SK-N-SH (cell line): ENCODE data around the gene PCSK6. TPM values are rescaled to one million over a fixed set of nuclear protein-coding genes. Genes with fewer than 3 reads are reported as not detected.

Source experiments
- CTCF ChIA-PET: fragments of 300-600, 350-600 bp; formaldehyde crosslinking; extraction: SDS; loops from one replicate; lab custom pipeline; 2021; lab: Yijun Ruan, JAX
- POLR2A ChIA-PET: fragments of 350-600 bp; sonication (Branson Sonifier 250); formaldehyde crosslinking; extraction: SDS; loops from one replicate; lab custom pipeline; 2020; ENCODE audit warnings: antibody characterized with exemption, inconsistent platforms; lab: Yijun Ruan, JAX
- DNase-seq: peaks from one replicate; pipeline ENCODE4 v3.0.0; 2012
- H2AFZ ChIP-seq: fragments of 200-600 bp; sonication (generic); 2 replicates; pipeline ENCODE4 v1.8.1; 2016; ENCODE audit warnings: antibody characterized with exemption, mild to moderate bottlenecking, low read depth
- H3F3A ChIP-seq: fragments of 200-600 bp; sonication (generic); replicated peaks from 2 replicates; pipeline ENCODE3; 2016; ENCODE audit warnings: antibody characterized with exemption, mild to moderate bottlenecking; ENCODE audit not compliant: insufficient read depth
- H3K27ac ChIP-seq, 2 experiments: fragments of 200-500 bp in 1 of 2; fragments of 200-600 bp in 1 of 2; sonication (Bioruptor generic) in 1 of 2; sonication (generic), shearing (Covaris generic) in 1 of 2; 2 replicates each; pipeline versions ENCODE4 v1.5.1 to v1.6.1; 2014 to 2016; ENCODE audit warnings: low read depth in 2 of 2, inconsistent platforms in 1 of 2, low read length in 1 of 2, mild to moderate bottlenecking in 1 of 2, mixed read lengths in 1 of 2
- H3K27me3 ChIP-seq: fragments of 200-600 bp; sonication (generic), shearing (Covaris generic); 2 replicates; pipeline ENCODE4 v1.6.1; 2016; ENCODE audit warnings: mixed run types; ENCODE audit not compliant: insufficient read depth
- H3K36me3 ChIP-seq, 2 experiments: fragments of 200-500 bp in 1 of 2; fragments of 200-600 bp in 1 of 2; sonication (Bioruptor generic) in 1 of 2; sonication (generic) in 1 of 2; replicated peaks in 1 of 2; 2 replicates each; pipeline versions ENCODE3 to v1.5.1; 2014 to 2016; ENCODE audit warnings: low read length in 1 of 2, mild to moderate bottlenecking in 1 of 2; ENCODE audit not compliant: insufficient read depth in 2 of 2, control insufficient read depth in 1 of 2
- H3K4me1 ChIP-seq, 2 experiments: fragments of 200-500 bp in 1 of 2; fragments of 200-600 bp in 1 of 2; sonication (Bioruptor generic) in 1 of 2; sonication (generic), shearing (Covaris generic) in 1 of 2; 2 replicates each; pipeline versions ENCODE4 v1.5.1 to v1.6.1; 2014 to 2016; ENCODE audit warnings: low read depth in 1 of 2, low read length in 1 of 2, mixed run types in 1 of 2; ENCODE audit not compliant: insufficient read depth in 2 of 2, control insufficient read depth in 1 of 2
- H3K4me2 ChIP-seq: fragments of 200-600 bp; sonication (generic), shearing (Covaris generic); 2 replicates; pipeline ENCODE4 v1.6.1; 2017; ENCODE audit warnings: mixed run types
- H3K4me3 ChIP-seq, 2 experiments: fragments of 200-500 bp in 1 of 2; fragments of 200-600 bp in 1 of 2; sonication (Bioruptor generic) in 1 of 2; sonication (generic), shearing (Covaris generic) in 1 of 2; 2 replicates each; pipeline versions ENCODE4 v1.5.1 to v1.8.1; 2014 to 2016; ENCODE audit warnings: low read depth in 2 of 2, inconsistent platforms in 1 of 2, low read length in 1 of 2, mild to moderate bottlenecking in 1 of 2, mixed read lengths in 1 of 2, moderate library complexity in 1 of 2
- H3K79me2 ChIP-seq: fragments of 200-600 bp; sonication (generic); 2 replicates; pipeline ENCODE4 v1.8.1; 2017; ENCODE audit warnings: mild to moderate bottlenecking; ENCODE audit not compliant: insufficient read depth
- H3K9ac ChIP-seq: fragments of 200-600 bp; sonication (generic); 2 replicates; pipeline ENCODE4 v1.6.1; 2017; ENCODE audit warnings: mixed run types
- H3K9me2 ChIP-seq: fragments of 200-600 bp; sonication (generic); 2 replicates; pipeline ENCODE4 v1.6.1; 2017; ENCODE audit warnings: mixed run types
- H3K9me3 ChIP-seq: fragments of 200-600 bp; sonication (generic); 2 replicates; pipeline ENCODE4 v1.6.1; 2017; ENCODE audit warnings: mixed run types, mild to moderate bottlenecking, moderate library complexity
- H4K20me1 ChIP-seq: fragments of 200-600 bp; sonication (generic); 2 replicates; pipeline ENCODE4 v1.6.1; 2017; ENCODE audit warnings: mild to moderate bottlenecking, mixed run types; ENCODE audit not compliant: insufficient read depth
- CHD2 ChIP-seq: fragments of 150-350 bp; IDR thresholded peaks from 2 replicates; pipeline ENCODE4 v1.6.1; 2018; ENCODE audit warnings: low read length; ENCODE audit not compliant: partially characterized antibody
- ELF1 ChIP-seq: IDR thresholded peaks from 2 replicates; pipeline ENCODE4 v1.4.0; 2012
- FOSL2 ChIP-seq: IDR thresholded peaks from 2 replicates; pipeline ENCODE4 v1.4.0; 2012; ENCODE audit warnings: low read depth, mild to moderate bottlenecking, moderate library complexity, borderline replicate concordance
- FOXJ3 ChIP-seq: sonication (generic); formaldehyde crosslinking; IDR thresholded peaks from 2 replicates; pipeline ENCODE4 v1.5.1; 2020; ENCODE audit warnings: mild to moderate bottlenecking, missing genetic modification reagents
- FOXM1 ChIP-seq: IDR thresholded peaks from 2 replicates; pipeline ENCODE4 v1.4.0; 2012; ENCODE audit warnings: low read depth, mild to moderate bottlenecking
- GABPA ChIP-seq: IDR thresholded peaks from 2 replicates; pipeline ENCODE4 v1.4.0; 2012; ENCODE audit warnings: low read depth, mild to moderate bottlenecking
- GATA2 ChIP-seq: sonication (generic); formaldehyde crosslinking; IDR thresholded peaks from 2 replicates; pipeline ENCODE4 v1.5.0; 2020; ENCODE audit warnings: mild to moderate bottlenecking, missing genetic modification reagents
- MXI1 ChIP-seq: IDR thresholded peaks from 2 replicates; pipeline ENCODE4 v1.6.1; 2012; ENCODE audit warnings: mild to moderate bottlenecking, low read depth, low read length, improper control_type of control experiment
- NFIC ChIP-seq: IDR thresholded peaks from 2 replicates; pipeline ENCODE4 v1.4.0; 2012; ENCODE audit warnings: borderline replicate concordance
- PBX3 ChIP-seq: IDR thresholded peaks from 2 replicates; pipeline ENCODE4; 2012
- POLR2AphosphoS5 ChIP-seq: IDR thresholded peaks from 2 replicates; pipeline ENCODE4 v1.6.1; 2012; ENCODE audit warnings: low read depth, low read length
- RAD21 ChIP-seq: IDR thresholded peaks from 2 replicates; pipeline ENCODE4 v1.6.1; 2012; ENCODE audit warnings: mild to moderate bottlenecking, low read length
- RFX5 ChIP-seq: IDR thresholded peaks from 2 replicates; pipeline ENCODE4 v1.6.1; 2012; ENCODE audit warnings: mild to moderate bottlenecking, improper control_type of control experiment, low read length
- RXRA ChIP-seq: IDR thresholded peaks from 2 replicates; pipeline ENCODE4 v1.4.0; 2012; ENCODE audit warnings: low read depth, mild to moderate bottlenecking, borderline replicate concordance
- SIN3A ChIP-seq: IDR thresholded peaks from 2 replicates; pipeline ENCODE4 v1.6.1; 2012; ENCODE audit warnings: low read depth, mild to moderate bottlenecking, low read length, moderate library complexity, borderline replicate concordance
- SMC3 ChIP-seq: IDR thresholded peaks from 2 replicates; pipeline ENCODE4 v1.6.1; 2012; ENCODE audit warnings: low read depth, low read length, improper control_type of control experiment
- TAF1 ChIP-seq: IDR thresholded peaks from 2 replicates; pipeline ENCODE4 v1.6.1; 2012; ENCODE audit warnings: low read depth, mild to moderate bottlenecking, low read length, moderate library complexity, borderline replicate concordance
- TEAD4 ChIP-seq: IDR thresholded peaks from 2 replicates; pipeline ENCODE4 v1.4.0; 2012; ENCODE audit warnings: mild to moderate bottlenecking, borderline replicate concordance; ENCODE audit not compliant: insufficient read depth
- YY1 ChIP-seq: IDR thresholded peaks from 2 replicates; pipeline ENCODE4 v1.4.0; 2012; ENCODE audit warnings: low read depth, mild to moderate bottlenecking
- WGBS: methylation state at CpG from one replicate; pipeline ENCODE4 v1.1.6; 2017; ENCODE audit warnings: low lambda C conversion rate; 5-methylcytosine and 5-hydroxymethylcytosine counted together
- polyA plus RNA-seq, 3 experiments: library from polyadenylated mRNA; depleted of rRNA; stranded (reverse); fragments of >200 nt; gene quantifications; 2 replicates each; pipeline ENCODE4 v1.2.3, GENCODE V29; 2012
- TF ChIP-seq, protein P1 (sequence below): IDR thresholded peaks from 2 replicates; pipeline ENCODE4 v1.4.0; 2012; ENCODE audit warnings: low read depth, borderline replicate concordance
- TF ChIP-seq, protein P2 (sequence below): fragments of 150-350 bp; IDR thresholded peaks from 2 replicates; pipeline ENCODE4 v1.6.1; 2017; ENCODE audit warnings: antibody characterized with exemption, low read length, low read depth, borderline replicate concordance
- TF ChIP-seq, protein P3 (sequence below): fragments of 200-600 bp; sonication (generic); IDR thresholded peaks from 2 replicates; pipeline ENCODE4 v1.6.1; 2017; ENCODE audit warnings: antibody characterized with exemption, mild to moderate bottlenecking, moderate library complexity

PCSK6 gene
- polyA plus RNA-seq, 1 of the 3 experiments (the other 2 are of a cell fraction), result 0.03 TPM

DNA sequence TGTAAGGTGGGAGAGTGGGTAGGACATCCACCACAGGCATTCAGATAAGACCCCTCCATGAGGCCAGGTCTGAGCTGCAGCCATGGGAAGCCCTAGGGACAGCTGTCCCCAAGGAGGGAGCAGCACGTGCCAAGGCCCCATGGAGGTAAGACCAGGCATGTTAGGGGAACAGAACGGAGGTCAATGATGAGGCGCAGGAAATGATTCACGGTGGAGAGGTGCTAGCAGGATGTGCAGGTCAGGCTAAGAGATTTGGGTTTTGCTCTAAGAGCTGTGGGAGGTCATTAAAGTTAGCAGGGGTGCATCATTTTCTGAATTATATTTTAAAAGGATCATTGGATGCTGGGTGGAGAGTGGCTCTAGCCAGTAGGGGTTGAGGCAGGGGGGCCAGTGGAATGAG, 128.1 kb downstream of the PCSK6 start:
- H3K4me3 ChIP-seq, result no peak overlapping the region
- no peaks in the 10 kb centered on the region for H3K27me3 ChIP-seq
- DNase-seq, result no peak
- no peaks in the 10 kb centered on the region for H3F3A ChIP-seq
- 51% methylated on average over 4 of the region's 4 CpGs for WGBS
- no peaks in the 10 kb centered on the region; a peak in 1 of 4 replicates for H3K4me1 ChIP-seq
- no peak overlapping the region for H3K4me2 ChIP-seq
- CTCF ChIA-PET, result no interaction called here
- POLR2A ChIA-PET, result no interaction called here
- no peaks in the 10 kb centered on the region for H3K36me3 ChIP-seq
- TF ChIP-seq RAD21, result no peak
- TF ChIP-seq RXRA, result no peak
- TF ChIP-seq, protein P1, sequence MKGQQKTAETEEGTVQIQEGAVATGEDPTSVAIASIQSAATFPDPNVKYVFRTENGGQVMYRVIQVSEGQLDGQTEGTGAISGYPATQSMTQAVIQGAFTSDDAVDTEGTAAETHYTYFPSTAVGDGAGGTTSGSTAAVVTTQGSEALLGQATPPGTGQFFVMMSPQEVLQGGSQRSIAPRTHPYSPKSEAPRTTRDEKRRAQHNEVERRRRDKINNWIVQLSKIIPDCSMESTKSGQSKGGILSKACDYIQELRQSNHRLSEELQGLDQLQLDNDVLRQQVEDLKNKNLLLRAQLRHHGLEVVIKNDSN, result no peak
- no peak for TF ChIP-seq NFIC
- no peak for TF ChIP-seq PBX3
- TF ChIP-seq MXI1, result no peak
- no peak for TF ChIP-seq FOXJ3 (CRISPR knock-in tag)
- TF ChIP-seq GABPA, result no peak
- no peak for TF ChIP-seq TAF1
- TF ChIP-seq GATA2, result no peak
- TF ChIP-seq SIN3A, result no peak
- no peak for TF ChIP-seq FOSL2
- TF ChIP-seq YY1, result no peak
- H3K27ac ChIP-seq, result no peak overlapping the region
- H2AFZ ChIP-seq, result no peak overlapping the region
- H3K9me2 ChIP-seq, result no peaks in the 10 kb centered on the region
- no peaks in the 10 kb centered on the region for H4K20me1 ChIP-seq
- no peak overlapping the region for H3K9ac ChIP-seq
- H3K9me3 ChIP-seq, result no peaks in the 10 kb centered on the region
- no peaks in the 10 kb centered on the region for H3K79me2 ChIP-seq

- H3K4me3 ChIP-seq, result no peak overlapping the region
- no peak for DNase-seq
- no peaks in the 10 kb centered on the region; a peak in 1 of 4 replicates for H3K4me1 ChIP-seq
- H3K27ac ChIP-seq, result no peak overlapping the region
- ChIA-PET POLR2A (no interaction called here), CTCF (no interaction called here)
- H3K9ac ChIP-seq, result no peak overlapping the region
- H3K36me3 ChIP-seq, result no peaks in the 10 kb centered on the region
- no peak overlapping the region for H2AFZ ChIP-seq
- no peak overlapping the region for H3K4me2 ChIP-seq
- 53% methylated on average over 9 of the region's 9 CpGs for WGBS
- no peaks in the 10 kb centered on the region for H3K9me2 ChIP-seq
- no peaks in the 10 kb centered on the region for H3K27me3 ChIP-seq
- no peaks in the 10 kb centered on the region for H3K79me2 ChIP-seq
- H3F3A ChIP-seq, result no peaks in the 10 kb centered on the region
- no peaks in the 10 kb centered on the region for H4K20me1 ChIP-seq
- no peaks in the 10 kb centered on the region for H3K9me3 ChIP-seq
- TF ChIP-seq MXI1 (no peak), ELF1 (no peak), TEAD4 (no peak), TAF1 (no peak), POLR2AphosphoS5 (no peak), CHD2 (no peak), SMC3 (no peak), RFX5 (no peak), FOXM1 (no peak)
- TF ChIP-seq, protein P2, sequence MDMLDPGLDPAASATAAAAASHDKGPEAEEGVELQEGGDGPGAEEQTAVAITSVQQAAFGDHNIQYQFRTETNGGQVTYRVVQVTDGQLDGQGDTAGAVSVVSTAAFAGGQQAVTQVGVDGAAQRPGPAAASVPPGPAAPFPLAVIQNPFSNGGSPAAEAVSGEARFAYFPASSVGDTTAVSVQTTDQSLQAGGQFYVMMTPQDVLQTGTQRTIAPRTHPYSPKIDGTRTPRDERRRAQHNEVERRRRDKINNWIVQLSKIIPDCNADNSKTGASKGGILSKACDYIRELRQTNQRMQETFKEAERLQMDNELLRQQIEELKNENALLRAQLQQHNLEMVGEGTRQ, result no peak
- TF ChIP-seq, protein P3, sequence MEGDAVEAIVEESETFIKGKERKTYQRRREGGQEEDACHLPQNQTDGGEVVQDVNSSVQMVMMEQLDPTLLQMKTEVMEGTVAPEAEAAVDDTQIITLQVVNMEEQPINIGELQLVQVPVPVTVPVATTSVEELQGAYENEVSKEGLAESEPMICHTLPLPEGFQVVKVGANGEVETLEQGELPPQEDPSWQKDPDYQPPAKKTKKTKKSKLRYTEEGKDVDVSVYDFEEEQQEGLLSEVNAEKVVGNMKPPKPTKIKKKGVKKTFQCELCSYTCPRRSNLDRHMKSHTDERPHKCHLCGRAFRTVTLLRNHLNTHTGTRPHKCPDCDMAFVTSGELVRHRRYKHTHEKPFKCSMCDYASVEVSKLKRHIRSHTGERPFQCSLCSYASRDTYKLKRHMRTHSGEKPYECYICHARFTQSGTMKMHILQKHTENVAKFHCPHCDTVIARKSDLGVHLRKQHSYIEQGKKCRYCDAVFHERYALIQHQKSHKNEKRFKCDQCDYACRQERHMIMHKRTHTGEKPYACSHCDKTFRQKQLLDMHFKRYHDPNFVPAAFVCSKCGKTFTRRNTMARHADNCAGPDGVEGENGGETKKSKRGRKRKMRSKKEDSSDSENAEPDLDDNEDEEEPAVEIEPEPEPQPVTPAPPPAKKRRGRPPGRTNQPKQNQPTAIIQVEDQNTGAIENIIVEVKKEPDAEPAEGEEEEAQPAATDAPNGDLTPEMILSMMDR, result no peak
These were observed 130.1 kb downstream of the PCSK6 start for GRCh38 chr15:101359365-101359947.
